HFFc6 (cell line): ENCODE results near the gene CFAP299. TPM values are rescaled to one million over a fixed set of nuclear protein-coding genes. Genes with fewer than 3 reads are reported as not detected.

Experiments
- DNase-seq: peaks from one replicate; pipeline ENCODE4 v3.0.0-alpha.2; 2018
- H3K27ac Mint-ChIP-seq: 2 replicates; pipeline ENCODE4 v1.8.0; 2020; ENCODE audit warnings: mild to moderate bottlenecking, mixed read lengths
- H3K27me3 Mint-ChIP-seq: 2 replicates; pipeline ENCODE4 v1.8.0; 2021; ENCODE audit warnings: mild to moderate bottlenecking, moderate library complexity, mixed read lengths; ENCODE audit not compliant: insufficient read depth
- H3K36me3 Mint-ChIP-seq: 2 replicates; pipeline ENCODE4 v1.8.0; 2021; ENCODE audit warnings: low read depth, mixed read lengths
- H3K4me1 Mint-ChIP-seq: 2 replicates; pipeline ENCODE4 v1.8.0; 2020; ENCODE audit warnings: low read depth, mixed read lengths
- H3K4me3 Mint-ChIP-seq: 2 replicates; pipeline ENCODE4 v1.8.0; 2020; ENCODE audit warnings: mild to moderate bottlenecking, moderate library complexity, mixed read lengths
- H3K9me3 Mint-ChIP-seq: 2 replicates; pipeline ENCODE4 v1.8.0; 2020; ENCODE audit warnings: mild to moderate bottlenecking, mixed read lengths
- CTCF ChIP-seq: fragments of 200-600 bp; sonication (generic); IDR thresholded peaks from 2 replicates; pipeline ENCODE4 v1.5.0; 2021; ENCODE audit warnings: antibody characterized with exemption, mild to moderate bottlenecking
- total RNA-seq, 6 experiments: library from RNA; stranded (reverse); fragmentation: NEBNext Ultra II Directional; extraction: Animal tissue kit (Norgen Biotek cat#: 25700); gene quantifications; 2 replicates in 1 of 6; 3 replicates in 5 of 6; pipeline ENCODE4 v1.2.3, GENCODE V29; 2021

The CFAP299 gene
- total RNA-seq, 6 experiments from 2014 or later: 4.8 to 9.0 (median 8.7) TPM

GRCh38 chr4:80374180-80374579 is 38.6 kb downstream of the CFAP299 start:
- no peak overlapping the region for H3K4me3 Mint-ChIP-seq
- TF ChIP-seq CTCF: no peak
- DNase-seq: no peak
- H3K27me3 Mint-ChIP-seq: no peaks in the 10 kb centered on the region
- peaks cover 20% of the 10 kb centered on the region for H3K9me3 Mint-ChIP-seq
- H3K27ac Mint-ChIP-seq: no peak overlapping the region
- no peaks in the 10 kb centered on the region for H3K4me1 Mint-ChIP-seq
- H3K36me3 Mint-ChIP-seq: peaks cover 67% of the 10 kb centered on the region

GRCh38 chr4:80382090-80382832 is 46.7 kb downstream of the CFAP299 start:
- no peak for TF ChIP-seq CTCF
- Mint-ChIP-seq H3K4me3 (no peak overlapping the region), H3K36me3 (peaks cover 30% of the 10 kb centered on the region), H3K9me3 (0 out of 2 replicates have a peak, but pooled peaks cover 7% of the 10 kb centered on the region), H3K4me1 (no peaks in the 10 kb centered on the region), H3K27ac (no peak overlapping the region), H3K27me3 (no peaks in the 10 kb centered on the region)
- no peak for DNase-seq

- 0 out of 2 replicates have a peak, but pooled peaks cover 7% of the 10 kb centered on the region for H3K9me3 Mint-ChIP-seq
Observed at GRCh38 chr4:80385397-80386280, 50.1 kb downstream of the CFAP299 start.

GRCh38 chr4:80386281-80386886 is 50.9 kb downstream of the CFAP299 start:
- Mint-ChIP-seq H3K36me3 (peaks cover 22% of the 10 kb centered on the region), H3K27me3 (no peaks in the 10 kb centered on the region), H3K4me1 (no peaks in the 10 kb centered on the region; the same call in 1 of the 2 replicates), H3K27ac (no peak overlapping the region), H3K4me3 (no peak overlapping the region), H3K9me3 (0 out of 2 replicates have a peak, but pooled peaks cover 7% of the 10 kb centered on the region)
- no peak for TF ChIP-seq CTCF
- DNase-seq: no peak

More at GRCh38 chr4:80385397-80386280, 50.1 kb downstream of the CFAP299 start:
- Mint-ChIP-seq H3K27ac (no peak overlapping the region), H3K4me3 (no peak overlapping the region), H3K27me3 (no peaks in the 10 kb centered on the region), H3K36me3 (peaks cover 26% of the 10 kb centered on the region), H3K4me1 (no peaks in the 10 kb centered on the region; the same call in 1 of the 2 replicates)
- no peak for DNase-seq
- no peak for TF ChIP-seq CTCF
